ENCODE measurements around the gene DRD2. TPM values are rescaled to one million over a fixed set of nuclear protein-coding genes. Genes with fewer than 3 reads are reported as not detected.

DRD2 gene
- total and polyA plus RNA-seq, 2 experiments from 2014 or later, result 0.07 to 0.24 TPM

DNA sequence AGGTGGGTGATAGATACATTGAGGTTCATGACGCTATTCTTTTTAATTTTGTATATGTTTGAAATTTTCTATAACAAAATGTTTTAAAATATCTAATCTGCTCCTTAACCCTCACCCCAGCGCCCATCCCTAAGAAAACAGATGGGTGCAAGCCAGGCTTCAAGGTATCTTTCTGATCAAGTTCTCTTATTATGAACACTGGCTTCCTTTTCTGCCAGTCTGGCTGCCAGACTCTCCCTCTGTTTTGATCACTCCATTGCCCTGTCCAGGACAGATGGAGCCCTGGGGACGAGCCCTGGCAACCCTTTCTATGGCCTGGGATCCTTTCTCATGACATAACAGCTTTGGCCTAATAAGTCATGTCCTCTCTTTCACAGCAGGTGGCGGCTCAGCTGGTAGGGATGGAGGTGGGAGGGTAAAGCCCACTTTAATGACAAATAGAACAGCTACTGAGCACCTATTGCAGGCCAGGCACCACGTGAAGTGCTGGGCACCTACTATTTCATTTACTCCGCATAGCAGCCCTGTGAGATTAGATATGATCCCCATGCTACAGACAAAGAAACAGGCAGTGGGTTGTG is 38.4 kb downstream of the DRD2 start:
- TF ChIP-seq, protein P1, sequence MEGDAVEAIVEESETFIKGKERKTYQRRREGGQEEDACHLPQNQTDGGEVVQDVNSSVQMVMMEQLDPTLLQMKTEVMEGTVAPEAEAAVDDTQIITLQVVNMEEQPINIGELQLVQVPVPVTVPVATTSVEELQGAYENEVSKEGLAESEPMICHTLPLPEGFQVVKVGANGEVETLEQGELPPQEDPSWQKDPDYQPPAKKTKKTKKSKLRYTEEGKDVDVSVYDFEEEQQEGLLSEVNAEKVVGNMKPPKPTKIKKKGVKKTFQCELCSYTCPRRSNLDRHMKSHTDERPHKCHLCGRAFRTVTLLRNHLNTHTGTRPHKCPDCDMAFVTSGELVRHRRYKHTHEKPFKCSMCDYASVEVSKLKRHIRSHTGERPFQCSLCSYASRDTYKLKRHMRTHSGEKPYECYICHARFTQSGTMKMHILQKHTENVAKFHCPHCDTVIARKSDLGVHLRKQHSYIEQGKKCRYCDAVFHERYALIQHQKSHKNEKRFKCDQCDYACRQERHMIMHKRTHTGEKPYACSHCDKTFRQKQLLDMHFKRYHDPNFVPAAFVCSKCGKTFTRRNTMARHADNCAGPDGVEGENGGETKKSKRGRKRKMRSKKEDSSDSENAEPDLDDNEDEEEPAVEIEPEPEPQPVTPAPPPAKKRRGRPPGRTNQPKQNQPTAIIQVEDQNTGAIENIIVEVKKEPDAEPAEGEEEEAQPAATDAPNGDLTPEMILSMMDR (IDR thresholded peaks at IDR 0.05; ENCODE audit: low read depth, low read length), result no peak
- H3K27me3 ChIP-seq, result no peaks in the 10 kb centered on the region
- no peak overlapping the region for H3K27ac ChIP-seq
- DNase-seq (ENCODE audit: low read depth in 1 of 2, low spot score in 1 of 2), result no peak
- H3K4me1 ChIP-seq (ENCODE audit: low read depth), result no peaks in the 10 kb centered on the region
- H3K4me3 ChIP-seq, result no peak overlapping the region
- no peaks in the 10 kb centered on the region for H3K36me3 ChIP-seq
- H3K9me3 ChIP-seq (ENCODE audit: low read depth), result no peaks in the 10 kb centered on the region

DNA sequence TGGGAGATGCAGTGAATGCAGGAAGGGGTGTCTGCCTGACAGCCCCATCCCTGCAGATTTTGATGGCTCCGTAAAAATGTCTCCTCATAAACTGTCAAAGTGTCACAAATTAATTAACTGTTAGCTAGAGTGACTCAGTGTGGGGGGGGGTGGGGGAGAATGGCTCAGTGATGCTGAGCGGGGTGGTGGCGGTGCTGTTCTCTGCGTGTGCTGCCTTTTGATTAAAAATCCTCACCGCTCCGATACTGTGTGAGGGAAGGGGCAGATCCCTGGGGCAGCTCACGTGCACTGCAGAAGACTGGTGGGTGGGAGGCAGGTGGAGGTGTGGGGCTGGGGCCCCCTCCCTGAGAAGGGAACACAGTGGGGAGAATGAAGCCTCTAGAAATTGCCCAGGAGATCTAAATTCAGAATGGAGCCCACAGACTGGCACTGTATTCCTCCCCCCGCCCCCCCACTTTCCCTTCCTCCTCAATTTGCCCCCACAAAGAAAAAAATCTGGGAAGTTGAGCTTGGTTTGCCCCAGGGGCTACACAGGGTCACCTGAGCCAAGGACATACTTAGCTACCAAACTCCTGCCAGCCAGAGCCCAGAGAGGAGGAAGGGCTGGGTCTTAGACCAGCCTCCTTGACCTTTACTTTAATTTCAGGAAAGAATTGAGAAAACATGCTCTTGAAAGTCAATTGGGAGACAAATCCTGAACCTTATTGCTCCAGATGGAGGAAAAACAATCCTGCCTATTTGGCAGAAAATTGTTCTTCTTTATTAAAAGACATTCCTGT is 39.8 kb downstream of the DRD2 start:
- Histone ChIP-seq H3K4me3 (no peak overlapping the region), H3K9me3 (ENCODE audit: low read depth) (no peaks in the 10 kb centered on the region), H3K36me3 (no peaks in the 10 kb centered on the region), H3K27me3 (no peaks in the 10 kb centered on the region), H3K4me1 (ENCODE audit: low read depth) (no peaks in the 10 kb centered on the region), H3K27ac (no peak overlapping the region)
- no peak for DNase-seq (ENCODE audit: low read depth in 1 of 2, low spot score in 1 of 2)
- TF ChIP-seq, protein P1 (IDR thresholded peaks at IDR 0.05; ENCODE audit: low read depth, low read length), result no peak

DNA sequence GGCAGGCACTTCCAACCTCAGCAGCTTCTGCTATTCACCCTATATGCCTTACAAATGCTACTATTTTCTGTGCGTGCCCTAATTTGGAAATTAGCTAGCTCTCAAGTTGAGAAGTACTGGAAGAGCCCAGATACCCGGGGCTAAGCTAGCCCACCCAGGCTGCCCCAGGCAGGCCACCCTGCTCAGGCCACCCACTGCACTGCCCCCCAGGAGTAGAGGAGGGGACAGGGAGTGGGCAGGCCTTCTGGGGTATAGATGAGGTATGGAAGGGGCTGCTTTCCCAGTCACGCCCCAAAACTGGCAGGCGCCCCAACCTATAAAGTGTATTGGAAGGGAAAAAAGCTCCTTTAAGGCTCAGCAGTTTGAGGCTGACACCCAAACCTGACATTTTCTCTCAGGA is 43.5 kb downstream of the DRD2 start:
- Histone ChIP-seq H3K27me3 (no peaks in the 10 kb centered on the region), H3K9me3 (ENCODE audit: low read depth) (no peaks in the 10 kb centered on the region), H3K27ac (no peak overlapping the region), H3K4me3 (no peak overlapping the region), H3K36me3 (no peaks in the 10 kb centered on the region), H3K4me1 (ENCODE audit: low read depth) (peaks cover 7% of the 10 kb centered on the region)
- TF ChIP-seq, protein P1 (IDR thresholded peaks at IDR 0.05; ENCODE audit: low read depth, low read length), result no peak
- no peak for DNase-seq (ENCODE audit: low read depth in 1 of 2, low spot score in 1 of 2)

DNA sequence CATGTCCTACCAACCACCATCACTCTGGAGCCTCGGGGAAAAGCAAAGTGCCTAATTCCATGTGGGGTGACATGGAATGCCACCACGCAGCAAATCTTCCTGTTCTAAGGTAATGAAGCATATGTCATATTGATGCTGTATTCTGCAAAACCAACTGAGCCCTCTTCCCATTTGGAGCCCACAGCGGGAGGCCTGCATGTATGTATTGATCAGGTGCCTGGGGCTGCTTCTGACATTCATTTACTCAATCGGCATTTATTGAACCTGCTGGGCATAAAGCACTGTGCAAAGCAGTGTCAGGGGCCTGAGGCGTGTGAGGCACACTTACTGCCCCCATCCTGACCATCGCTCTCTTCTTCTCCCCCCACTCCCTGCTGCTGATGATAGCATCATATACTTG is 48.5 kb downstream of the DRD2 start:
- H3K27ac ChIP-seq, result no peak overlapping the region
- no peak overlapping the region for H3K4me3 ChIP-seq
- peaks cover 7% of the 10 kb centered on the region for H3K4me1 ChIP-seq (ENCODE audit: low read depth)
- DNase-seq (ENCODE audit: low read depth in 1 of 2, low spot score in 1 of 2), result no peak
- H3K9me3 ChIP-seq (ENCODE audit: low read depth), result no peaks in the 10 kb centered on the region
- no peaks in the 10 kb centered on the region for H3K36me3 ChIP-seq
- H3K27me3 ChIP-seq, result no peaks in the 10 kb centered on the region
- TF ChIP-seq, protein P1 (IDR thresholded peaks at IDR 0.05; ENCODE audit: low read depth, low read length), result no peak

- Histone ChIP-seq H3K9me3 (ENCODE audit: low read depth) (no peaks in the 10 kb centered on the region), H3K36me3 (no peaks in the 10 kb centered on the region), H3K27ac (no peak overlapping the region), H3K27me3 (no peaks in the 10 kb centered on the region), H3K4me3 (no peak overlapping the region), H3K4me1 (ENCODE audit: low read depth) (peaks cover 4% of the 10 kb centered on the region)
- peak in 1 of 2 donors; percentile 46 for DNase-seq (ENCODE audit: low read depth in 1 of 2, low spot score in 1 of 2)
- TF ChIP-seq, protein P1 (IDR thresholded peaks at IDR 0.05; ENCODE audit: low read depth, low read length), result no peak
These were observed 54.4 kb downstream of the DRD2 start for GRCh38 chr11:113420808-113421207.
